ENCODE data around the gene VPS37B.

The VPS37B gene

GRCh38 chr12:122860040-122860853, 35.7 kb downstream of the VPS37B start:
- peak overlapping the region; percentile 24 for H3K27ac ChIP-seq
- TF ChIP-seq CTCF (conservative IDR thresholded peaks at IDR 0.05) (peak; percentile 88), ZFX (IDR thresholded peaks at IDR 0.05) (0 out of 2 replicates have a peak, but pooled peaks have one; percentile 23)

- no peak for TF ChIP-seq CTCF (conservative IDR thresholded peaks at IDR 0.05)
- no peak for TF ChIP-seq ZFX (IDR thresholded peaks at IDR 0.05)
- no peak overlapping the region for H3K27ac ChIP-seq
These were observed 36.5 kb downstream of the VPS37B start for GRCh38 chr12:122859303-122860039.

GRCh38 chr12:122858591-122859302, 37.2 kb downstream of the VPS37B start:
- TF ChIP-seq CTCF (conservative IDR thresholded peaks at IDR 0.05) (no peak), ZFX (IDR thresholded peaks at IDR 0.05) (no peak)
- no peak overlapping the region for H3K27ac ChIP-seq

- TF ChIP-seq ZFX (IDR thresholded peaks at IDR 0.05), result no peak
- TF ChIP-seq CTCF (conservative IDR thresholded peaks at IDR 0.05), result no peak
- no peak overlapping the region for H3K27ac ChIP-seq
These were observed 37.8 kb downstream of the VPS37B start for GRCh38 chr12:122858171-122858570.

GRCh38 chr12:122856999-122857671, 38.8 kb downstream of the VPS37B start:
- H3K27ac ChIP-seq, result no peak overlapping the region
- TF ChIP-seq ZFX (IDR thresholded peaks at IDR 0.05) (no peak), CTCF (conservative IDR thresholded peaks at IDR 0.05) (no peak)

GRCh38 chr12:122855928-122856831, 39.7 kb downstream of the VPS37B start:
- H3K27ac ChIP-seq, result no peak overlapping the region
- TF ChIP-seq CTCF (conservative IDR thresholded peaks at IDR 0.05) (no peak), ZFX (IDR thresholded peaks at IDR 0.05) (no peak)
